ENCODE results near the gene C19orf12.

C19orf12 gene

DNA sequence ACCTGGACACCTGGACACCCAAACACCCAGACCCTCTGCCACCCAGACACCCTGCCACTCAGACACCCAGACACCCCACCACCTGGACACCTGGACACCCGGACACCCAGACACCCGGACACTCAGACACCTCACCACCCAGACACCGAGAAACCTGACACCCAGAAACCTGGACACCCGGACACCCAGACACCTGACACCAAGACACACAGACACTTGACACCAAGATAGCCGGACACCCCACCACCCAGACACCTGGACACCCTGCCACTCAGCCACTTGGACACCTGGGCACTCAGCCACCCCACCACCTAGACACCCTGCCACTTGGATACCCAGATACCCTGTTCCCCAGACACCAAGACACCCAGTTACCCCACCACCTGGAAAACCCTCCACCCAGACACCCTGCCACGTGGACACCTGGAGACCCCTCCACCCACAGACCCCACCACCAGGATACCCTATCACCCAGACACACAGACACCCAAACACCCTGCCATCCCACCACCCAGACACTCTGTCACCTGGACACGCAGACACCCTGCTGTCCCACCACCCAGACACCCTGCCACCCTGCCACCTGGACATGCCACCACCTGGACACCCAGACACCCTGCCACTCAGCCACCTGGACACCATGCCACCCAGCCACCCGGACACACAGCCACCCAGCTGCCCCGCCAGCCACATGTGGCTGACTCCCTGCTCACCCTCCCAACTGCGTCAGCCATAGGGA is 17.4 kb downstream of the C19orf12 start:
- DNase-seq (ENCODE audit: low read depth in 2 of 2): no peak

DNA sequence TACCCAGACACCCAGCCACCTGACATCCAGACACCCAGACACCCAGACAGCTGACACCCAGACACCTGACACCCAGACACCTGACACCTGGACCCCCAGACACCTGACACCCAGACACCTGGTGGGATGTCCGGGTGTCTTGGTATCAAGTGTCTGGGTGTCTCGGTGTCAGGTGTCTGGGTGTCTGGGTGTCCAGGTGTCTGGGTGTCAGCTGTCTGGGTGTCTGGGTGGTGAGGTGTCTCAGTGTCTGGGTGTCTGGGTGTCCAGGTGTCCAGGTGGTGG is 18.6 kb downstream of the C19orf12 start:
- DNase-seq (ENCODE audit: low read depth in 2 of 2): no peak

GRCh38 chr19:29695765-29696564 is 19.1 kb downstream of the C19orf12 start:
- DNase-seq (ENCODE audit: low read depth in 2 of 2): no peak

DNA sequence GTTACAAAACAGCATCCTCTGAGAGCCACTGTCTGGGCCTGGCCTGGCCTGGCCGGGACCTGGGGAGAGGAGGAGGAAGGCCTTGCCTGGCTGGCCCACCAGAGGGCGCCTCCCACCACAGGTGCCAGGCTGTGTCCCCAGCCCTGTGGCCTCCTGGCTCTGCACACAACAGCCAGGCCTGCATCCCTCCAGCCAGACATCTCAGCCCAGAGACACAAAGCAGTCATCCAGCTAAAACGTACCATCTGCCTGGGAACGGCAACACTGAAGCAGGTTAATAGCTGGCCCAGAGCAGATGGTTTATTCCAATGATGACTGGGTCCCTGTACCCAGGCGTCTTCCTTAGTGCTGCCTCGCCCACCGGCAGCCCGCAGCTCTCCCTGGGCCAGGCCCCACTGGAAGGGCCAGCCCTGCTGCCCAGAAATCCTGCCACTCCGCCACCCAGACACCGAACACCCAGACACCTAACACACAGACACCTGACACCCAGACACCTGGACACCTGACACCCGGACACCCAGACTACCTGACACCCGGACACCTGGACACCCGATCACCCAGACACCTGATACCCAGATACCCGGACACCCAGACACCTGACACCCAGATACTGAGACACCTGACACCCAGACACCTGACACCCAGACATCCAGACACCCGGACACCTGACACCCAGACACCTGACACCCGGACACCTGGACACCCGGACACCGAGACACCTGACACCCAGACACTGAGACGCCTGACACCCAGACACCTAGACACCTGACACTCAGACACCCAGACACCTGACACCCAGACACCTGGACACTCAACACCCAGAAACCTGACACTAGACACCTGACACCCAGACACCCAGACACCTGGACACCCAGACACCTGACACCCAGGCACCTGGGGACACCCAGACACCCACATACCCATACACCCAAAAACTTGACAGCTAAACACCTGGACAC is 20.1 kb downstream of the C19orf12 start:
- peak in 1 of 2 experiments; percentile 16 for DNase-seq (ENCODE audit: low read depth in 2 of 2)

DNA sequence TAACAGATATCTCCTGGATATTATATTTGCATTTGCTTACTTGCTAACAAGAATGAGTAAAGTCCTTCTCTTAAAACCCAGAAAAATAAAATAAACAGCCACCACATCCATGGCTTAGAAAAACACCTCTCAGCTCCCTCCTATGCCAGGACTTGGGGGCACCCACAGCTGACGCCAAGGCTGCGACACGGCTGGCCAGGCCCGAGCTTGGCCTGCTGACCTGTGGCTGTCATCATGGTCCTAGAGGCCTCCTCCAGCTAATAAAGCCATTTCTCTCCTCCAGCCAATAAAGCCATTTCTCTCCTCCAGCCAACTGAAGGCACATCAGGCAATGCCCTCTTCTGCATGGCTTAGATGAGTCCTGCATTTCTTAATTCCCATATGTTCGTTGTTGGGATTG is 20.9 kb downstream of the C19orf12 start:
- DNase-seq (ENCODE audit: low read depth in 2 of 2): no peak

DNA sequence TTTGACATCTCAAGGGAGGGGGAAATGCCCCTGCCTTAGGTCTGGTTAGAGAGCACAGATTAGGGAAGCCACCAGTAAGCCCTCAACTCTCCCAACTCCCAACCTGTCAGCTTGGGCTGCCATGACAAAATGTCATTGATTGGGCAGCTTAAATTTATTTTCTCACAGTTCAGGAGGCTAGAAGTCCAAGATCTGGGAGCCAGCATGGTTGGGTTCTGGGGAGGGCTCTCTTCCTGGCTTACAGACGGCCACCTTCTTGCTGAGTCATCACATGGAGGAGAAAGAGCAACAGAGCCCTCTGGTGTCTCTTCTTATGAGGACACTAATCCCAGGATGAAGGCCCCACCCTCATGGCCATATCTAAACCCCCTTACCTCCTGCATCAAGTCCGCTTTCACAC is 24.2 kb downstream of the C19orf12 start:
- no peak for DNase-seq (ENCODE audit: low read depth in 2 of 2)

- peak in 1 of 2 experiments; percentile 25 for DNase-seq (ENCODE audit: low read depth in 2 of 2)
Measured at GRCh38 chr19:29687897-29688728, 26.9 kb downstream of the C19orf12 start.

DNA sequence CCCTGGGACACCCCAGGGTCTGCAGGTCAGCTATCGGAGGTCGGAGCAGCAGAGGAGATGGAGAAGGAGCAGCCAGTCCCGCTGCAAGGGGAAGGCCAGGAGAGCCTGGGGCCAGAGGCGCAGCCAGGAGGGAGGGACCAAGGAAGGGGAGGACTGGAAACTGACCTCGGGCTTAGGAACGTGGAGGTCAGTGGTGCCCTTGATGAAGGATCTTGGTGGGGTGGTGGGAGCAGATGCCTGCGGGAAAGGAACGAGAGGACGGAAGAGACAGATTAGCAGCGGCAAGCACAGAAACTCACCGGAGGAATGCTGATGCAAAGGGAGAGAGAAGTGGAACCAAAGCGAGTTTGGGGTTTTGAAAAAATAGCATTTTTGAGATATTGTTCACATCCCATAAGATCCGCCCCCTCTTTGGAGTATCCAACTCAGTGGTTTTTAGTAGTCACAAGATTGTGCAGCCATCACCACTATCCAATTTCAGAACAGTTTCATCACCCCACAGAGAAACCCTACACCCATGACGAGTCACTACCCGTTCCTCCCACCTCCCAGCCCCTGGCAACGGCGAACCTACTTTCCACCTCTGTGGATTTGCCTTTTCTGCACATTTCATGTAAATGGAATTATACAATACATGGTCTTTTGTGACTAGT is 27.7 kb downstream of the C19orf12 start:
- DNase-seq (ENCODE audit: low read depth in 2 of 2): peak; percentile 90

DNA sequence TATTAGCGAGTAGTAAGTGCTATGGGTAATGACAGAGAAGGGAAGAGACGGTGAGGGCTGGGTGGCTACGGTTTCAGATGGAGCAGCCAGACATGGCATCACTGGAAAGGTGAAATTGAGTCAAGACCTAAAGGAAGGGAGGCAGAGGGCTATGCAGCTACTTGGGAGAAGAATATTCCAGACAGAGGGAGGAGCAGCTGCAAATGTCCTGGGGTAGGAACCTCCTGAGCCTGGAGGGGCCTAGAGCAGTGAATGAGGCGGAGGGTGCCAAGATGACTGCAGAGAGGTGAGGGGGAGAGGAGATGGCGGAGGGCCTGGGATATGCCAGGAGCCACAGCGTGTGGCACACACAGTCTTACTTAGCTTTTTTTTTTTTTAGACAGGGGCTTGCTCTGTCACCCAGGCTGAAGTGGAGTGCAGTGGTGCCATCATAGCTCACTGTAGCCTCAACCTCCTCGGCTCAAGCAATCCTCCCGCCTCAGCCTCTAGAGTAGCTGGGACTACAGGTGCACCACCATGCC is 28.7 kb downstream of the C19orf12 start:
- no peak for DNase-seq (ENCODE audit: low read depth in 2 of 2)

DNA sequence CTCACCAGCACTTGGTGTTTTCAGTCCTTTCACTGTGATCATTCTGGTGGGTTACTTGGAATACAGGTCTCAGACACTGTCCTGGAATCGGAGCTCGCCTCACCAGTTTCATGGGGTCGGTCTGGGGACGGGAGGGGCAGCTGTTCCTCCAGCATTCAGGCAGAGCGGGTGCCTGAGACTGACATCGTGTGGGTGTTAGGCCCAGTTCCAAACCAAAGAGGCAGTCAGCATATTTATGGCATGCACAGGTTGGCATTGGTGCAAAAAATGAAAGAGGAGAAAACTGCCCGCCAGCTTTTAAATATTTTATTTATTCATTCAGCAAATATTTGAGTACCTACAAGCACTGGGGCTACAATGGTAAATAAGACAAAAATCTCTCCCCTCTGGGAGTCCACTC is 29.7 kb downstream of the C19orf12 start:
- no peak for DNase-seq (ENCODE audit: low read depth in 2 of 2)

GRCh38 chr19:29683009-29683408 is 32.1 kb downstream of the C19orf12 start:
- DNase-seq (ENCODE audit: low read depth in 2 of 2): no peak

- no peak for DNase-seq (ENCODE audit: low read depth in 2 of 2)
Measured at GRCh38 chr19:29682236-29682895, 32.7 kb downstream of the C19orf12 start.

GRCh38 chr19:29681422-29682235 is 33.4 kb downstream of the C19orf12 start:
- DNase-seq (ENCODE audit: low read depth in 2 of 2): no peak

DNA sequence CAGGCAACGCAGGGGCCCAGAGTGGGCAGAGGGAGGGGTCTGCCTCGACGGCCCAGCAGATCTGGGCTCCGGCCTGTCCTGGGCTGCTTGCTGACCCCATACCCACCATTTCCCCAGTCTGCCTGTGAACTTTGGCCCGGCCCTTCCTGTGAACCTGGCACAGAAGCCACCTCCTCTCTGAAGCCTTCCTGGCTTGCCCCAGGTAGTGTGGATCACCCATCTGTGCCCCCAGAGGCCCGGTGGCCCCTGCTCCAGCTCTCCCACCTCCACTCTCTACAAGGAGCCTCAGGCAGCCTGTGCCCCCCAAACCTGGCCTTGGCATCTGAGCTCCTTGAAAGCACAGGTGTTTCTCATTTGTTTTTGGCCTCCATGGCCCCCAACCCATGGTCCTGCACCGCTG is 34.1 kb downstream of the C19orf12 start:
- no peak for DNase-seq (ENCODE audit: low read depth in 2 of 2)

DNA sequence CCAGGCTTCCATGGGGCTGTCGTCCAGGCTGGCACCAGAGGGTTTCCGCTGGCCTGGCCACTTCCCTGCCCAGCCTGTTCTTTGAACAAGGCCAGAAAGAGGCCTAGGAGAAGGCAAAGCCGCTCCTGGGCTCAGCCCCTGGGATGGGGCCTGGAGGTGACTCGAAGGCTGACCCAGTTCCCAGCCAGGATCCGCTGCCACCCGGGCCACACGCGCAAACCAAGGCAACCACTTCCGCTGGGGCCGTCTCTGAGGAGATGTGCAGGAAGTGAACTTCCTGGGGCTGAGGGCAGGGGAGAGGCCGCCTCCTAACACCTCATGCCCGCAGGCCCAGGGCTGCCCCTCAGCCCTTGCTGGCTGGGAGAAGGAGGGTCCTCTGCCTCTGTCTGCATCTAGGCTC is 34.6 kb downstream of the C19orf12 start:
- DNase-seq (ENCODE audit: low read depth in 2 of 2): no peak

DNA sequence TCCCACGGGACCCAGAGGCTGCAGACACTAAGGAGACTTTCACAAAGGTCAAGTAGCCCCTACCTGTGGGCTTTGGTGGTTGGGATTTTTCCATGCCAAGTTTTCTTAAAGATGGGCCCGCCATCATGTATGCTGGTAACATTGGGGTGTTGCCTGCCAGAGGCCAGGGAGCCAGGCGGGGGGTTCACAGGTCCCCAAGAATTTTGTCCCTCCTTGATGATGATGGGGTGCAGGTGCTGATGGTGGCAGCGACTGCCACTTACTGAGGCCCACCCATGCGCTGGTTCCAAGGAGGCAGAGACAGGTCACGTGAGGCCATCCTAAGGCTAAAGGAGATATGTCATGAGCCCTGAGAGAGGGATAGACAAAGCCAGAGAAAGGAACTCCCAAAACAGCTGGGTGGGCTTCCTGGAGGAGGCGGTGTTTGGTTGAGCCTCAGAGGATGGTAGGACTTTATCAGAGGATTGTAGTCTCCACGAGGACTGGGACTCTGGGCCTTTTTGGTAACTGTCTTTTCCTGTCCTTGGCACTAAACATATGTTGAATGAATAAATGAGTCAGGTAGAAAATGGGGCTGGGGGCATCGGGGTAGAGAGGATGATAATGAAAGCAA is 35.4 kb downstream of the C19orf12 start:
- no peak for DNase-seq (ENCODE audit: low read depth in 2 of 2)

GRCh38 chr19:29678484-29679106 is 36.5 kb downstream of the C19orf12 start:
- DNase-seq (ENCODE audit: low read depth in 2 of 2): no peak
